GM21360 (cell line): ENCODE measurements around the gene B4GALNT2.

Source experiments
- ATAC-seq: cut with Tn5 transposase; IDR thresholded peaks from one replicate; pipeline ENCODE4 v1.9.1; 2021; ENCODE audit warnings: mild to moderate bottlenecking, moderate library complexity; ENCODE audit not compliant: unreplicated experiment

The B4GALNT2 gene

DNA sequence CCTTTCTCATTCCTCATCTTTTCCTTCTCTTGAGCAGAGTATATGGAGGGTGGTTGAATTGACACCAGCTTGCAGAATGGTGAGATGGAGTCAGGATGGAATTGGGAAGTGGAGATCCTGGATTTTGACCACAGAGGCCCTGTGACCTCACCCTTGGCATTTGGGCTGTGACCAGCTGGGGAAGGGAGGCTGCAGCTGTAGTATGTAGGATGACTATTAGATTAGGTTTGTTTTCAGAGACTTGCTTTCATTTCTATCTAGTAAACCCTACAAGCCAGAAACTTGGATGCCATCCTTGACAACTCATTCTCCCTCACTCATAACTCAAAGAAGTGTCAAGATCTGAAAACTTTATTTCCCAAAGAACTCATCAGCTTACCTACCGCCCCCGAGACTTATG is 71.9 kb downstream of the B4GALNT2 start:
- no peak for ATAC-seq

- no peak for ATAC-seq
Measured at GRCh38 chr17:49209061-49209571, 76.5 kb downstream of the B4GALNT2 start.

DNA sequence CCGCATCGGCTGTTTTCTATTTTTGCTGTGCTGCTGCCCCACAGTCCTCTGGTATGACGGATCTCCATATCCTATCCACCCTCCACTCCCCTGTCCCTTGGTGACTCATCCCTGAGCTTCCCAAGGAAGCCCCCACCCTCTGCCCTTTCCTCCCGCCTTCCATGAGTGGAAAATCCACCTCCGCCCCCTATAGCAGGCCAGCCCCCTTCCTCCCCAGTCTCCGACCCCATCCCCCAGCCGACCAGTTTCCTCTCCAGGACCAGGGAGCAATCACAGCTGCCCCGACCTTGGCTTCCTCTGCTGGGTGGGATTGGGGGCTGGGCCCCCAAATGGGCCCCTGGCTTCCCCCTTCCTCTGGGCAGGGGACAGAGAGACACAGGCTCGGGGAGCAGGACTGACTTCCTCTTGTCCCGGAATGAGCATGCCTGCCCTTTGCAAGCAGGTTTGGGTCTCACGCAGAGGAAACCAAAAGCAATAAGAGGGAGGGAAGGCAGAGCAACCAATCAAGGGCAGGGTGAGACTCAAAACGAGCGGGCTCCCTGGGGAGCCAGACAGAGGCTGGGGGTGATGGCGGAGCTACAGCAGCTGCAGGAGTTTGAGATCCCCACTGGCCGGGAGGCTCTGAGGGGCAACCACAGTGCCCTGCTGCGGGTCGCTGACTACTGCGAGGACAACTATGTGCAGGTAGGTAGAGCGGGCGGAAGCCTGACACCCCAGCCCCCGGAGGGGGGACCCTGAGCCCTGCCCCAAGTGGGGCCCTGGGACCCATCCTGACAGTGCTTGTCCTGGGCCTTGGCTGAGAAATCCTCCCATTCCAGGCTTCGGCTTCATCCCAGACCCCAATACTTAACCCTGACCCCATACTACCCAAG is 77.8 kb downstream of the B4GALNT2 start, which contains the start of the genes ABI3 and GNGT2:
TSS of gene ABI3 (plus strand) at position 550 of the 872 bp plus-strand sequence. CDS start at position 568, 18 bp downstream.
TSS of gene GNGT2 (minus strand) at position 417 of the 872 bp plus-strand sequence. CDS start 3,152 bp downstream, outside the sequence.
- ATAC-seq = peak; percentile 61

DNA sequence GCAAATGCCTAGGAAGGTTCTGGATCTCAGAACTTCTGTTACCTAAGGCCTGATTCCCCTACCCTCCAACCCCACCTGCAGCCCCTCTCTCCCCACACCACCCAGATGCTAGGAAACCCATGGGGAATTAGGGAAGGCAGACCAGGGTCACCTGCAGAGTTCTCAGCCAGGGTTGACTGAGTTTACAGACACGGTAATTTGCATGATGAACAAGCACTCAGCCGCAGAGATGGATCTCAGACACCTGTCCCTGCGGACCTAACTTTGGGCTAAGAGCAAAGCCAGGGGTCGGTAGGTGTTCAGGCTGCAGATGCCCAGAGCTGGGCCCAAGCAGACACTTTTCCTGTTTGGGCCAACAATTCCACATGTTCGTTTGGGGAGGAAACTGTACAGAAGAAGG is 80.8 kb downstream of the B4GALNT2 start:
- no peak for ATAC-seq

- ATAC-seq = no peak
Measured at GRCh38 chr17:49213847-49214246, 81.3 kb downstream of the B4GALNT2 start.

DNA sequence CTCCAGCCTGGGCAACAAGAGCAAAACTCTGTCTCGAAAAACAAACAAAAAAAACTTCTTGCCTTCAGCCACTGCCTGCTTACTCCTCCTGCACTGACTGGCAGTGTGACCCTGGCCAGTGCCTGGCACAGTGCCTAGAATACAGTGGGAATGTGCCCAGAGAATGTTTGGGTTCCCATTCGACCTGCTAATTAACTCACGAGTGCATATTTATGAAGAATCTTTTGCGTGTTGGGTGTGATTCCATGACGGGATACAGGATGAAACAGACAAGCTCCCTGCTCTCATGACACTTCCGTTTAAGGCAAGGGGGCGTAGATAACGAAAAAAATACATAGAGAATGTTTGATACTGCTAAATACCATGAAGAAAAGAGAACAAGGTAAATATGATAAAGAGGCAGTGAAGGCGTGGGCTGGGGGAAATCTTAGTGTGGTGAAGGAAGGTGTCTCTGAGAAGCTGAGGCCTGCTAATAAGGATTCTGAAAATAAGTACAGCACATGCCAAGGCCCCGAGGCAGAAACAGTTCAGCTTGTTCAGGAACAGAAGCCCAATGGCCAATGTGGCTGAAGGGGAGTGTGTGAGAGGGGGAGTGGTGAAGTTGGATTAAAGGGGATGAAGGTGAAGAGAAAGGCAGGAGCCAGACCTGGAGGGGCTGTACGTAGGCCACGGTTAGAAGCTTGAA is 82.2 kb downstream of the B4GALNT2 start:
- no peak for ATAC-seq

DNA sequence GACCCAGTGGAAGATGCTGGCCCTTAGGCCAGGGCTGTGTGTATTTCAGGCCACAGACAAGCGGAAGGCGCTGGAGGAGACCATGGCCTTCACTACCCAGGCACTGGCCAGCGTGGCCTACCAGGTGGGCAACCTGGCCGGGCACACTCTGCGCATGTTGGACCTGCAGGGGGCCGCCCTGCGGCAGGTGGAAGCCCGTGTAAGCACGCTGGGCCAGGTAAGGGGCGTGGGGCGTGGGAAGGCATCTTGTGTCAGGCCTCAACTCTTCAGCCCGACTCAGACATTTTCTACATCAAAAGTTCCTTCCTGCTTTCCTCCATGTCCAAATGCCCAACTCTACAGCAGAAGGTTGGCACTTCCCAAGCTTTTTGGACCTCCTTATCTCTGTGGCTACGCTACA is 83.9 kb downstream of the B4GALNT2 start:
- no peak for ATAC-seq

- ATAC-seq = no peak
Measured at GRCh38 chr17:49216953-49217650, 84.5 kb downstream of the B4GALNT2 start.

GRCh38 chr17:49217651-49218413 is 85.3 kb downstream of the B4GALNT2 start:
- ATAC-seq = peak; percentile 37

DNA sequence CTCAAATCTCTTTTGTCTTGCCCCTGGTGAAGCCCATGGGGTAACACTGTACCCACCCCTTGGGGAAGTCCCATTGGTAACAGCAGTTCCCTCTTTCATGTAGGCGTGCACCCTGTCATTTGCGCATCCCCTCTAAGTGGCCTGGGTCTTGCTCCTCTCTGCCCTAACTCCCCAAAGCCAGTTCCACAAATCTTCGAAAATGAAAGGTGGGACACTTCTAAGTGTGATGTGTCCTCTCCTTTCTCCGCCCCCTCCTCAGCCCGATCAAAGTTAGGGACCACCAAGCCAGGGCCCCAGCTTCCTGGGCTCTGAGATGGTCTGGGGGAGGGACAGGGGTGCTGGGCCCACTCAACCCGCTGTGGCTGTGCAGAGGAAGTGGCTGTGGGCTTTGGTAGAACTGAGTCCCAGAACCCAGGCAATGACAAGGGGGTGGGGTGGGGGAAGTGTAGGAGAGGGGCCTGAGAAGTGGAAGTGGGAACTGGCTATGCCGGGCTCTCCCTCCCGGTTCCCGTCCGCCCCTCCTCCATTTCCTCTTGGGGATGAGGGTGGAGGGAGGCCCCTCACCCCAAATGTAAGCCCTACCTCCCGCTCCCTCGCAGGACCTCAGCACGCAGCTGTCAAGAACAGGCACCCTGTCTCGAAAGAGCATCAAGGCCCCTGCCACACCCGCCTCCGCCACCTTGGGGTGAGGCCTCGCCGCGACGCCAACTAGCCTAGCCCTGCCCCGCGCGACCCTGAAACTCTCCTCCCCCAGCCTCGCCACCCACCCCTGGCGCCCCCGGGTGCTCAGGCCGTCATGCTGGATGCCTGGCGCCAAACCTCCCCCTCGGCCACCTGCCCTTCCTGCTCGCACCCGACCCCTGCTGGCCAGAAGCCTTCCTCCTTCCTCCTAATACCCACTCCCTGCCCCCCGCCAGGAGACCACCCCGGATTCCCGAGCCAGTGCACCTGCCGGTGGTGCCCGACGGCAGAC is 86.7 kb downstream of the B4GALNT2 start:
- ATAC-seq = no peak

GRCh38 chr17:49219987-49220386 is 87.4 kb downstream of the B4GALNT2 start:
- ATAC-seq = no peak

DNA sequence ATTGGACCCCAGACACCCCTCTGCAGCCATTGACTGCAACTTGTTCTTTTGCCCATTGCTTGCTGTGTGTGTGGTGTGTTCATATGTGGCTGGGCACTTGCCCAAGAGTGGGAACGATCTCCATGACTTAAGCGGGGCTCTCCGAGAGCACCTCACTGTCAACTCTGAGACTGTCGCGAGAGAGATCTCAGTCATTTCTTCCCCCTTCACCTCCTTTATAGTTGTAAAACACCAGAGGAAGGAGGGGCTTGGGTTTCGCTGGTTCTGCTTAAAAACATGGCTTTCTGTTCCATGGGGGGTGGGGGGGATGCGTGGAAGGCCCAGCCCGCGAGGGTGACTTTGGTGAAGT is 90.6 kb downstream of the B4GALNT2 start:
- ATAC-seq = no peak

DNA sequence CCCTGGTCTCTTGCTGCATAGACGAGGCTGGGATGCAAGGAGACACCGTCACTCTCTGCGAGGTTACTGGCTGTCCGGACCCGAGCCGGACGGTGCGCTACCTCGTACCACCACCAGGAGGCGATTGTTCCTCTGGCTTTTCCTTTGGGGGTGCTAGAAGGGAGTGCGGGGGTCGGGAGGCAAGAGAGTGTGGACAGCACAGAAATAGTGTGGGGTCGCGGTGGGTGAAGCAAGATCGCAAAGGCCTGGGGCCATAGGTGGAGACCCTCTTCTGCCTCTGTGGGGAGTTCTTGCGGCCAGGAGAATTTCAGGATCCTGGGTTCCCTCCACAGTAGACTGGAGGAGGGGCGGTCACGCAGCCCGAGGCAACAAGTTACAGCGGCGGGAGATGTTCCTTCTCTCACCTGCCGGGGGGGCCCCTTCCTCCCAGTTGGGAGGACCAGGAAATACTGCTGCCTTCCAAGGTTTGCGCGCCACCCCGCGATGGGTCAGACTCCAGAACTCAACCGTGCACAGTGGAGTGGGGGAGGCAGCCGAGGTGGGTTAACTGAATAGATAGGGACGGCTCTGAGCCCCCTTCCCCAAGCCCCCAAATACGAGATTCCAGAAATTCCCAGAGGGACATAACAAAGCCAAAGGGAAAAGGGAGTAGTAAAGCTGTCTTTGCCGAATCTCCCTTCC is 91.1 kb downstream of the B4GALNT2 start:
- ATAC-seq = no peak

DNA sequence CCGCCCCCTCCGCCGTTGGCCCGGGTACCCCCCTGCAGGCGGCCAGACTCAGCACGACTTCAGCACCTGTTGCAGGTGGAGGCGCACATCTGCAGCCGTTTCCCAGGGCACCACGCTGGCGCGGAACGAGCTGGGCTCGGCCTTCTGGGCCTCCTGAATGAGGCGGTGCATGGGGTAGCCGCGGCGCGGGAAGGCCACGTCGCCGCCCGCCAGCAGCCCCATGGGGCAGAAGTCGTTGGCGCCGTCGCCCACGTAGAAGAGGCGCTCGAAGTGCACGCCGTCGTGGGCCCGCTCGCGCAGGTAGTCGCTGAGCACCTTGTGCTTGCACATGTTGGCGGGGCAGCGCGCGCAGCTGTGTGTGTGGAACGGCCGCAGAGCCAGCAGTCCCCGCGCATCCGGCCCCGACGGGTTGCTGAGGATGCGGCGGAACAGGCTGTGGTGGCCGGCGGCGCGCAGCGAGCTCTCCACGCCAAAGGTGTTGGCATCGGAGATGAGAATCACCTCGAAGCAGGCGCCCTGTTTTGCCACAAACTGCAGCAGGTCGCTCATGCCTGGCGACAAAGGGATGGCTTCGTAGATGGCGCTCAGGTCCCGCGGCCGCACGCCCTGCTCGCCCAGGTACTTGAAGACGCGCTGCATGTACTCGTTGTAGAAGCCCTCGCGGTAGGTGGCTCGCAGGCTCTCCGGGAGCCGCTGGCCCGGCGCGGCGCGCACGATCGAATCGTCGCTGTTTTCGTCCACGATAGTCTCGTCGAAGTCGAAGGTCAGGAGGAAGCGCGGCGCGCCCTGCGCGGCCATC is 91.8 kb downstream of the B4GALNT2 start:
- ATAC-seq = no peak

- ATAC-seq = no peak
Measured at GRCh38 chr17:49224997-49225337, 92.4 kb downstream of the B4GALNT2 start.

GRCh38 chr17:49225554-49226236 is 93.1 kb downstream of the B4GALNT2 start:
- ATAC-seq = no peak
